ENCODE measurements around the gene KRTAP5-5.
"Not testable (repeated sequence)": the region's sequence is repeated elsewhere in the genome, so short reads cannot be mapped to it uniquely, and the experiment has no call there.

The KRTAP5-5 gene

GRCh38 chr11:1629326-1630185 is at the start of gene KRTAP5-5:
Gene KRTAP5-5, plus strand, starts transcription at chr11:1629775. Its CDS starts 66 bp downstream, at chr11:1629841.
- in situ Hi-C loops (cut with MboI; ENCODE audit: low sequenced_read_pairs) = no loop called here

DNA sequence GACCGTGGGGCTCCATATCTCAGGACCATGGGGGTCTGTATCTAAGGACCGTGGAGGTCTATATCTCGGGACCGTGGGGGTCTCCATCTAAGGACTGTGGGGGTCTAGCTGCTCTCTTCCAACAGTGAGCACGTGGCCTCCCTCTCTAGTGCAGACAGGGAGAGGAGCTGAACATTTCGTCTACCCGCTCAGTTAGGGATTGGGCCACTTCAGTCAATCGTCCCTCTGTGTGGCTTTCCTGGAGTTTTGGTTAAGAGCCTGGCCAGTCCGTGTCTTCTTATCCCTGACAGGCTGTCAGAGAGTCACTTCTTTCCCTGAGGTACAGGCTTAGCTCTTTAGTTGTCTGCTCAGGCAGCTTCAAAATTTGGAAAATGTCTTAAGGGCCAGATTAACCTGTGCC is 47.6 kb upstream of the KRTAP5-5 start:
- in situ Hi-C loops (cut with MboI; ENCODE audit: low sequenced_read_pairs) = no loop called here

- in situ Hi-C loops (cut with MboI; ENCODE audit: low sequenced_read_pairs) = not testable (repeated sequence)
Observed at GRCh38 chr11:1582909-1583308, 46.7 kb upstream of the KRTAP5-5 start.

DNA sequence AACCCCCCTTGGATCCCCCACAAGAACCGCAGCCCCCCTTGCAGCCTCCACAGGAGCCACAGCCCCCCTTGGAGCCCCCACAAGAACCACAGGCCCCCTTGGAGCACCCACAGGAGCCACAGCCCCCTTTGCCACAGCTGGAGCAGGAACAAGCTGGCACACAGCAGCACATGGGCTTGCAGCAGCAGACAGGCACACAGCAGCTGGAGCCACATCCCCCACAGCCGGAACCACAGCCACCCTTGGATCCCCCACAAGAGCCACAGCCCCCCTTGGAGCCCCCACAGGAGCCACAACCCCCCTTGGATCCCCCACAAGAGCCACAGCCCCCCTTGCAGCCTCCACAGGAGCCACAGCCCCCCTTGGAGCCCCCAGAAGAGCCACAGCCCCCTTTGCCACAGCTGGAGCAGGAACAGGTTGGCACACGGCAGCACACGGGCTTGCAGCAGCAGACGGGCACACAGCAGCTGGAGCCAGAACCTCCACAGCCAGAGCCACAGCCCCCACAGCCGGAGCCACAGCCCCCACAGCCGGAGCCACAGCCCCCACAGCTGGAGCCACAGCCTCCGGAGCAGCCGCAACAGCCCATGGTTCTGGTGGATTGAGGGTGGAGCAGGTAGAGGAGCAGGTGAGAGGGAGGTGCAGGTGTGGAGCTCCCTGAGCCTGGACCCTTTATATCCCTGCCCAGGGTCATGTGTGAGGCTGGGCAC is 44.8 kb upstream of the KRTAP5-5 start, which contains the start of gene KRTAP5-1:
KRTAP5-1 (minus strand) TSS at position 623 of the 710 bp plus-strand sequence; CDS start at position 589, 34 bp downstream.
- in situ Hi-C loops (cut with MboI; ENCODE audit: low sequenced_read_pairs) = not testable (repeated sequence)

DNA sequence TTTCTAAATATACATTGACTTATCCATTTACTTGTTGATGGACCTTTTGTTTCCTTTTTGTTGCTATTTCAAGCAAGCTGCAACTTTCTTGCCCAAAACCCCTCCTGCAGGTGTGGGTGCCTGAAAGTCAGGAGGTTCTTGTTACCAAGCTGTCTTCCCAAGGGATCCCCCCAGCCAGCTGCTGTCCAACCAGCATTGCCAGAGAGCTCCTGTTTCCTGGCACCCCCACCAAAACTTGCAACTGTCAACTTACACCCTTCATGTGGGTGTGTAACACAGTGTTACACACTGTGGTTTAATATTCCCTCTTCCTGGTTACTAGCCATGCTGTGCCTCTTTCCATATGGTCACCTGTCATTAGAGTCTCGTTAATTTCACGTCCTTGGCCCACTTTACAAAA is 42.9 kb upstream of the KRTAP5-5 start:
- in situ Hi-C loops (cut with MboI; ENCODE audit: low sequenced_read_pairs) = no loop called here

- in situ Hi-C loops (cut with MboI; ENCODE audit: low sequenced_read_pairs) = not testable (repeated sequence)
Observed at GRCh38 chr11:1589191-1589963, 40.2 kb upstream of the KRTAP5-5 start.

DNA sequence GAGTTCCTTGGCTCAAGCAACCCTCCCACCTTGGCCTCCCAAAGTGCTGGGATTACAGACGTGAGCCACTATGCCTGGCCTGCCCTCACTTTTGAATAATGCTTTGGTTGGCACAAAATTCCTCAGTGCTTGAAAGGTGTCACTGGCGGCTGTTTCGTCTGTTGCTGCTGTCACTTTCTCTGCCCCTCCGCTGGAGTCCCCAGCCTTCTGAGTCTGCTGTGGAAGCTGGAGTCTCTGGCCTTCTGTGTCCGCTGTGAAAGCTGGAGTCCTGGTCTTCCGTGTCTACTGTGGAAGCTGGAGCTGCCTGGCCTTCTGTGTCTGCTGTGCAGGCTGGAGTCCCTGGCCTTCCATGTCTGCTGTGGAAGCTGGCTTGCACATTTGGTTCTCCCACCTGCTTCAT is 39.6 kb upstream of the KRTAP5-5 start:
- in situ Hi-C loops (cut with MboI; ENCODE audit: low sequenced_read_pairs) = no loop called here

- in situ Hi-C loops (cut with MboI; ENCODE audit: low sequenced_read_pairs) = no loop called here
Observed at GRCh38 chr11:1592628-1593027, 36.9 kb upstream of the KRTAP5-5 start.

DNA sequence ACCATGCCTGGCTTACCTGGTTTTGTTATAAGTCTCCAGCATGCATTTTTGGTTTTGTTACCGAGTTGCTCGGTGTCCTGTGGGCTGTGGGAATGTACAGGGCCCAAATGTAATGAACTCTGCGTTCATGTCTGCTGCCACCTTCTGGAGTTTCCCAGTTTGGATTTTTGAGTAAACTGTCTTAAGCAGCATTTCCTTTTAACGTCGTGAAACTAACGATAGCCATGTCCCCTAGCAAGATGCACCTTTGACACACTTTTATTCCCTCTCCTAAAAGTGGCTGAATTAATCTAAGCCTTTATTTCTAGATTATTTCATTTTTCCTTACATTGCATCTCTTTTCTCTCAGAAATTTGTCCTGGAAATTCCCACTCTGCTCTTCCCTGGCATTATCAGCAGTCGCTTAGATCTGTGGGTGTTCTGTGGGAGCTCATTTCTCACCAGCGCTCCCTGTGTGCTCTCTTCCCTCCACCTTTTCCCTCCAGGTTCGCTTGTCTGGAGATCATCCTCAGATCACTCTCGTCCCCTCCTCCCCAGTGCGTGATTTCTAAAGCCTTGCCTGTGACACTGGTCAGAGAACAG is 33.5 kb upstream of the KRTAP5-5 start:
- in situ Hi-C loops (cut with MboI; ENCODE audit: low sequenced_read_pairs) = not testable (repeated sequence)

DNA sequence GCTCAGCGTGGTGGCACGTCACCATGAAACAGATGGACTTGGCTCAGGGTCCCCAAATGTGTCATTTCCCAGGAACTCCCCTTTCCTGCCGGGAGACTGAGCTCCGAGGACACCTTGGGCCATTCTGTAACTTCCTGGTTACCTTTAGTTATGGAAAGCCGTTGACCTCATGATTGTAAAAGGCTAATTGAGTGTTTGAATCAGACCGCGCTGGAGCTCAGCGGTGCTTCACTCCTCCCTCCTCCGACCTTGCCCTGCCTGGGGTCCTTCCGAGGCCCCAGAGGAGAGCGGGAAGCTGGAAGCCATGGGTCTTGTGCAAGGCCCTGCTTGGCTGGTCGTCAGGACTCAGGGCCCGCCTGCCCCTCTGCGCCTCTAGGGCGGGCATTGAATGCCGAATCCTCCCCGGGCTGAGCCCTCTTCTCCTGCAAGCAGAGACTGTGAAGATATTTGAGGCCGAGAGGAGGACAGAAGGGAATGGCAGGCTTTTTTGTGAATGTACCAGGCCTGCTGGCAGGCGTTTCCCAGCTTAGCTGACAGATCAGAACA is 32.9 kb upstream of the KRTAP5-5 start:
- in situ Hi-C loops (cut with MboI; ENCODE audit: low sequenced_read_pairs) = not testable (repeated sequence)

DNA sequence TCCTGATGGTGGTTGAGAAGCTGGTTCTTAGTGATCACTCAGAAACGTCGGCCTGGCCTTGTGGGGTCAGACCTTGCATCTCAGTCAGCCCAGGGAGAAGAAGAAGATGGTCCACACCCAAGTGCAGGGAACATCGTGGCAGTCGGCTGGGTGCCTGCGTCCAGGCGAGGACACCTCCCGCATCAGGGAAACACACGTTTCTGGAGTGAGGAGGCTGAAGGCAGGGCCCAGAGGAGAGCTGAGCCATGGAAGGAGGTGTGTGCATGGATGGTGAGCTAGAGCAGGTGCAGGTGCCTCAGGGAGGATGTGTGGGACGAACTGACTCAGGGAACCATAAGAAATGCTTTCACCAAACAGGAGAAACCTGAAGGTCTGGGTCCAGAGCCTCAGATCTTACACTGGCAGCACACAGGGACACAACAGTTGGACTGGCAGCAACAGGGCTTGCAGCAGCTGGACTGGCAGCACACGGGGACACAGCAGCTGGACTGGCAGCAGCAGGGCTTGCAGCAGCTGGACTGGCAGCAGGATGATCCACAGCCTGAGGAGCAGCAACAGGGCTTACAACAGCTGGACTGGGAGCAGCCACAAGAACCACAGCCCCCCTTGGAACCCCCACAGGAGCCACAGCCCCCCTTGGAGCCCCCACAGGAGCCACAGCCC is 32.1 kb upstream of the KRTAP5-5 start:
- in situ Hi-C loops (cut with MboI; ENCODE audit: low sequenced_read_pairs) = no loop called here

- in situ Hi-C loops (cut with MboI; ENCODE audit: low sequenced_read_pairs) = no loop called here
Observed at GRCh38 chr11:1597994-1598380, 31.6 kb upstream of the KRTAP5-5 start, which contains the start of gene KRTAP5-2. Gene KRTAP5-2, minus strand, starts transcription at chr11:1598294. Its CDS starts 44 bp downstream, at chr11:1598250.

DNA sequence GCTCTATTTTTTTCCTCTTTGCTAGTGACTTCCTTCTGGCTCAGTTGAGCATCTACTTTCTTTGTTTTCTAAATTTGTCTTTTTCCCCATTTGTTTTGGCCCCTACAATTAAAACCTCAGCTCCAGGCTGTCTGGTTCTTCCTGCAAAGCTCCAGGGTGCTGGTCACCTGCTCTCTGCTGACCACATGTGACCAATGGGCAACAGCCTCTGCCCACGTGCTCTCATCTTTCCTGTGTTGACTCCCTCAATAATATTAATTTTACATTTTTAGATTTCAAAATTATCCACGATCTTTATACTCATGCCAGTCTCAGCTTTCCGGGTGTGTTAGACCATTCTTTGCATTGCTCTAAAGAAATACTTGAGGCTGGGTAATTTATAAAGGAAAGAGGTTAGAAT is 31.2 kb upstream of the KRTAP5-5 start:
- in situ Hi-C loops (cut with MboI; ENCODE audit: low sequenced_read_pairs) = not testable (repeated sequence)

GRCh38 chr11:1598816-1599215 is 30.8 kb upstream of the KRTAP5-5 start:
- in situ Hi-C loops (cut with MboI; ENCODE audit: low sequenced_read_pairs) = no loop called here

DNA sequence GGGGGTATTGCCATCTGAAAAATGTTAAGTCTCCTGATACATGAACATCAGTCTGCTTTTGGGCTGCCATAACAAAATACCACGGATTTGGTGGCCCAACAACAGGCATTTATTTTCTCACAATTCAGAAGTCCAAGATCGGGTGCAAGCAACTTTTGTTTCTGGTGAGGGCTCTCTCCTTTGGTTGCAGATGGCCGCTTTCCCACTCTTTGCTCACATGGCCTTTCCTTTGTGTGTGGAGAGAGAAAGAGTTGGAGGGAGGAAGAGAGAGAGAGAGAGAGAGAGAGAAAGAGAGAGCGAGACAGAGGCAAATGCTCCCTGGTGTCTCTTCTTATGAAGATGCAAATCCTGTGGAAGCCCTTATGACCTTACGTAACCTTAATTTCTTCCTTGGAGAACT is 28.9 kb upstream of the KRTAP5-5 start:
- in situ Hi-C loops (cut with MboI; ENCODE audit: low sequenced_read_pairs) = no loop called here

DNA sequence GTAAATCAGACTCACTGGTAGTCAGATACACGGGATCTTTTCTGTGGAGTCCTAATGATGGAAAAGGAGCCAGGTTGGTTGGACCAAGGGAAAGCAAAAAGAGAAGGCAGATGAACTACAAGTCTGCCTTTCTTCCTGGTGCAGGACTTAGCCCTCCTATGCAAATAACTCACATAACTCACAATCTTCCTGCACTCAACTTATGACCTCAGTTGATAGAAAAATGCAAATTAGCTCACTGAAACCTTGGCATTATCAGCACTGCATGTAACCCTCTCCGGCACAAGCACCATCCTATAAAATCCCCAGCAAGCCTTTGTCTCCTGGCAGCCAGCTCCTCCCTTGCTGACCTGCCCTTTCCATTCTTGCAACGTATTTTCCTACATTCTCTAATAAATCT is 27.9 kb upstream of the KRTAP5-5 start:
- in situ Hi-C loops (cut with MboI; ENCODE audit: low sequenced_read_pairs) = not testable (repeated sequence)

DNA sequence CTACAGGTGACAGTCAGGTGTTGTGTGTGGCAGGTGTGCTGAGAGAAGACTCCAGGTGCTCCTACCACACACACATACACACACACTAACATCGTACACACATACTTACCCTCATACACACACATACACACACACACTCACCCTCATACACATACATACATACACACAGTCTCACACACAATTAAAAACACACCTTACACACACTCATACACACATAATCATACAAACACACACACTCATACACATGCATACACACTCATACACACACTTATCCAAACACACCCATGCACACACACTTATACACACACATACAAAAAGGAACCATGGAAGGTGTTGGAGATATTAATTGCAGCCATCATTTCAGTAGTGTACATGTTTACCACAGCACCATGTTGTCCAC is 25.9 kb upstream of the KRTAP5-5 start:
- in situ Hi-C loops (cut with MboI; ENCODE audit: low sequenced_read_pairs) = no loop called here

- in situ Hi-C loops (cut with MboI; ENCODE audit: low sequenced_read_pairs) = no loop called here
Observed at GRCh38 chr11:1604181-1604580, 25.4 kb upstream of the KRTAP5-5 start.

GRCh38 chr11:1604711-1605110 is 24.9 kb upstream of the KRTAP5-5 start:
- in situ Hi-C loops (cut with MboI; ENCODE audit: low sequenced_read_pairs) = no loop called here

- in situ Hi-C loops (cut with MboI; ENCODE audit: low sequenced_read_pairs) = not testable (repeated sequence)
Observed at GRCh38 chr11:1605923-1606322, 23.7 kb upstream of the KRTAP5-5 start.
